ENCODE results near the gene MOB2.
A peak's percentile ranks its signal among the peaks of the same experiment; 100 is the strongest.

The MOB2 gene

GRCh38 chr11:1455032-1455762 lies 31.4 kb downstream of the MOB2 start:
- no peak for DNase-seq

- DNase-seq, result no peak
Observed at GRCh38 chr11:1454576-1454975, 32.0 kb downstream of the MOB2 start.

GRCh38 chr11:1453611-1454034 lies 33.0 kb downstream of the MOB2 start:
- peak; percentile 29 for DNase-seq

- no peak for DNase-seq
Observed at GRCh38 chr11:1452744-1453143, 33.8 kb downstream of the MOB2 start.

- DNase-seq, result no peak
Observed at GRCh38 chr11:1451781-1452470, 34.7 kb downstream of the MOB2 start.

- DNase-seq, result no peak
Observed at GRCh38 chr11:1450949-1451710, 35.4 kb downstream of the MOB2 start.

GRCh38 chr11:1450344-1450875 lies 36.2 kb downstream of the MOB2 start:
- DNase-seq, result no peak

GRCh38 chr11:1449490-1450243 lies 36.9 kb downstream of the MOB2 start:
- no peak for DNase-seq

- DNase-seq, result no peak
Observed at GRCh38 chr11:1448882-1449281, 37.7 kb downstream of the MOB2 start.

GRCh38 chr11:1447845-1448825 lies 38.4 kb downstream of the MOB2 start:
- DNase-seq, result no peak

- DNase-seq, result no peak
Observed at GRCh38 chr11:1446623-1447022, 40.0 kb downstream of the MOB2 start.

- no peak for DNase-seq
Observed at GRCh38 chr11:1445741-1446445, 40.7 kb downstream of the MOB2 start.

GRCh38 chr11:1444823-1445422 lies 41.7 kb downstream of the MOB2 start:
- no peak for DNase-seq

GRCh38 chr11:1444321-1444720 lies 42.3 kb downstream of the MOB2 start:
- DNase-seq, result no peak

GRCh38 chr11:1443737-1444136 lies 42.8 kb downstream of the MOB2 start:
- no peak for DNase-seq

GRCh38 chr11:1442807-1443366 lies 43.7 kb downstream of the MOB2 start:
- DNase-seq, result no peak

- DNase-seq, result no peak
Observed at GRCh38 chr11:1442163-1442562, 44.4 kb downstream of the MOB2 start.

- DNase-seq, result no peak
Observed at GRCh38 chr11:1440496-1440895, 46.1 kb downstream of the MOB2 start.

- DNase-seq, result no peak
Observed at GRCh38 chr11:1440066-1440465, 46.5 kb downstream of the MOB2 start.

GRCh38 chr11:1439341-1439740 lies 47.2 kb downstream of the MOB2 start:
- no peak for DNase-seq
